ENCODE results near the gene NOL7. TPM values are rescaled to one million over a fixed set of nuclear protein-coding genes. Genes with fewer than 3 reads are reported as not detected.

The NOL7 gene
- total RNA-seq, 1 experiment from 2014 or later = 73.7 TPM

- TF ChIP-seq, protein P1, sequence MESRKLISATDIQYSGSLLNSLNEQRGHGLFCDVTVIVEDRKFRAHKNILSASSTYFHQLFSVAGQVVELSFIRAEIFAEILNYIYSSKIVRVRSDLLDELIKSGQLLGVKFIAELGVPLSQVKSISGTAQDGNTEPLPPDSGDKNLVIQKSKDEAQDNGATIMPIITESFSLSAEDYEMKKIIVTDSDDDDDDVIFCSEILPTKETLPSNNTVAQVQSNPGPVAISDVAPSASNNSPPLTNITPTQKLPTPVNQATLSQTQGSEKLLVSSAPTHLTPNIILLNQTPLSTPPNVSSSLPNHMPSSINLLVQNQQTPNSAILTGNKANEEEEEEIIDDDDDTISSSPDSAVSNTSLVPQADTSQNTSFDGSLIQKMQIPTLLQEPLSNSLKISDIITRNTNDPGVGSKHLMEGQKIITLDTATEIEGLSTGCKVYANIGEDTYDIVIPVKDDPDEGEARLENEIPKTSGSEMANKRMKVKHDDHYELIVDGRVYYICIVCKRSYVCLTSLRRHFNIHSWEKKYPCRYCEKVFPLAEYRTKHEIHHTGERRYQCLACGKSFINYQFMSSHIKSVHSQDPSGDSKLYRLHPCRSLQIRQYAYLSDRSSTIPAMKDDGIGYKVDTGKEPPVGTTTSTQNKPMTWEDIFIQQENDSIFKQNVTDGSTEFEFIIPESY (IDR thresholded peaks at IDR 0.05; ENCODE audit: extremely low read depth, insufficient replicate concordance, low read length) = no peak
- TF ChIP-seq POLR2A (IDR thresholded peaks at IDR 0.05; ENCODE audit: borderline replicate concordance, extremely low read depth, insufficient read depth, insufficient read length) (no peak), CTCF (IDR thresholded peaks at IDR 0.05 in 2 of 3, conservative IDR thresholded peaks at IDR 0.05 in 1 of 3; ENCODE audit: borderline replicate concordance in 1 of 3, insufficient read depth in 1 of 3, low read depth in 2 of 3, low read length in 2 of 3) (peak in 2 of 3 experiments; percentile 67 to 71; a peak in 4 of 6 replicates), MAX (IDR thresholded peaks at IDR 0.05) (no peak)
Measured at GRCh38 chr6:13624871-13625288, 9.7 kb downstream of the NOL7 start (continued).

- DNase-seq (ENCODE audit: low read depth, low spot score) (no peak), ATAC-seq (no peak)
- Histone ChIP-seq H3K4me1 (ENCODE audit: control insufficient read depth in 1 of 2, insufficient read depth in 2 of 2, low read length in 2 of 2) (no peaks in the 10 kb centered on the region), H3K4me2 (ENCODE audit: low read length) (no peak overlapping the region), H3K79me2 (ENCODE audit: insufficient read depth, low read length) (no peaks in the 10 kb centered on the region), H2AFZ (ENCODE audit: low read depth, low read length, poor library complexity, severe bottlenecking) (no peak overlapping the region), H4K20me1 (ENCODE audit: insufficient read depth) (no peaks in the 10 kb centered on the region), H3K27ac (ENCODE audit: low read depth, low read length) (no peak overlapping the region), H3K9me3 (ENCODE audit: control insufficient read depth in 1 of 2, insufficient read depth in 1 of 2, low read depth in 1 of 2, low read length in 2 of 2) (no peaks in the 10 kb centered on the region), H3K9ac (ENCODE audit: low read length) (no peak overlapping the region), H3K9me2 (ENCODE audit: insufficient read depth) (no peaks in the 10 kb centered on the region), H3K4me3 (replicated peaks in 1 of 2; ENCODE audit: low read depth in 1 of 2, low read length in 2 of 2) (no peak overlapping the region), H3K27me3 (ENCODE audit: insufficient read depth, low read length) (no peaks in the 10 kb centered on the region), H3K36me3 (ENCODE audit: control insufficient read depth in 1 of 2, insufficient read depth in 2 of 2, low read length in 2 of 2) (peaks cover 12 to 19% of the 10 kb centered on the region in 2 experiments; a peak in 2 of 4 replicates)
- BruUV-seq (replicated peaks) = no TSS peak
- intact Hi-C loops (cut with micrococcal nuclease) = no loop called here
- ChIA-PET RAD21 (ENCODE audit: low non-redundant PET in 1 of 2, low total read pairs in 2 of 2, uncharacterized antibody in 2 of 2, unreplicated experiment in 2 of 2) (no interaction called here), POLR2A (no interaction called here), CTCF (no interaction called here)
- no peak for TF ChIP-seq MAX (IDR thresholded peaks at IDR 0.05)
- TF ChIP-seq SIN3A (IDR thresholded peaks at IDR 0.05; ENCODE audit: low read depth) = no peak
- TF ChIP-seq FOSL1 (IDR thresholded peaks at IDR 0.05; ENCODE audit: low read depth) = no peak
- no peak for TF ChIP-seq YY1 (IDR thresholded peaks at IDR 0.05; ENCODE audit: extremely low read depth, insufficient replicate concordance, low read depth, low read length)
- no peak for TF ChIP-seq EZH2phosphoT487 (IDR thresholded peaks at IDR 0.05; ENCODE audit: borderline replicate concordance)
- no peak for TF ChIP-seq CBX3 (IDR thresholded peaks at IDR 0.05; ENCODE audit: low read depth)
- no peak for TF ChIP-seq TCF7L2 (IDR thresholded peaks at IDR 0.05; ENCODE audit: borderline replicate concordance, extremely low read depth, insufficient read depth, insufficient read length)
- TF ChIP-seq, protein P1 (IDR thresholded peaks at IDR 0.05; ENCODE audit: extremely low read depth, insufficient replicate concordance, low read length) = no peak
- TF ChIP-seq EGR1 (IDR thresholded peaks at IDR 0.05; ENCODE audit: low read depth) = no peak
- TF ChIP-seq EZH2 (IDR thresholded peaks at IDR 0.05) = no peak
- no peak for TF ChIP-seq SRF (IDR thresholded peaks at IDR 0.05; ENCODE audit: low read depth)
- TF ChIP-seq JUND (IDR thresholded peaks at IDR 0.05) = no peak
- TF ChIP-seq RAD21 (IDR thresholded peaks at IDR 0.05; ENCODE audit: low read depth) = no peak
- no peak for TF ChIP-seq ZNF274 (IDR thresholded peaks at IDR 0.05; ENCODE audit: low read depth, low read length)
- no peak for TF ChIP-seq SP1 (IDR thresholded peaks at IDR 0.05; ENCODE audit: low read depth)
- TF ChIP-seq ZFX (IDR thresholded peaks at IDR 0.05) = no peak
Measured at GRCh38 chr6:13629459-13630116, 14.5 kb downstream of the NOL7 start.
